HG02798 (cell line): ENCODE data around the gene NFE2L1.
A peak's percentile ranks its signal among the peaks of the same experiment; 100 is the strongest.

Source experiments
- ATAC-seq: cut with Tn5 transposase; IDR thresholded peaks from one replicate; pipeline ENCODE4 v1.9.1; 2021; ENCODE audit warnings: mild to moderate bottlenecking; ENCODE audit not compliant: unreplicated experiment, poor library complexity

Gene NFE2L1

DNA sequence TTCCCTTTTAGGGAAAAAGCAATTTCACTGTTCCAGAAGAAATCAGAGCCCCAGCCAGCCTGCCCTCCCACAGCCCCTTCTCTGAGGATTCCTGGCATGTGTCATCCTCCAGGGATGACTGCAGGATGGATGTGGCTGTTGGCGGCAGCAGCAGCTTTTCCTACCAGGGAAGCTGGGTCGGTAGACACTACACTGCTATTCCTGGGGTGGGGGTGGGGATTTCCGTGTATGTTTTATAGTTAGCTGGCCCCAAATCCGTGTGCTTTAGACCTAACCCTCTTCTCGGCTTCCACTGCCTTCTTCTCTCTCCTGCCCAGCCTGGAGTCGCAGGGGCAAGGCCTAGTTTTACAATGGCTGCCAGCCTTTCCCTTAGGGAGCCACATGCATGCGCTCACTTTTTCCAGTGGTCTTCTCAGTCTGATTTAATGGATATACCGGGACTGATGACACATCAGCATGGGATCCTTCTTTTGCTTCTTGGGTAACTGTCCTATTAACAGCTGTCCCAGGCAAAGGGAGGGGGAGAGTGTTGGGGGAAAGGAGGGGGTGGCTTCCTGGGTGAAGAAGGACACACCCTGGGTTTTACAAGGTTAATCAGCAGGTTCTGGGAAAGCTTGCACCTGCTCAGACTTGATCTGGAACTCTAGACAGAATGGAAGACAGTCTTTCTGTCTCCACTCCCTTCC is 2.7 kb upstream of the NFE2L1 start:
- no peak for ATAC-seq

- no peak for ATAC-seq
Measured at GRCh38 chr17:48046296-48046695, 1.9 kb upstream of the NFE2L1 start.

GRCh38 chr17:48047113-48047740 is 932 bp upstream of the NFE2L1 start:
- ATAC-seq = no peak

DNA sequence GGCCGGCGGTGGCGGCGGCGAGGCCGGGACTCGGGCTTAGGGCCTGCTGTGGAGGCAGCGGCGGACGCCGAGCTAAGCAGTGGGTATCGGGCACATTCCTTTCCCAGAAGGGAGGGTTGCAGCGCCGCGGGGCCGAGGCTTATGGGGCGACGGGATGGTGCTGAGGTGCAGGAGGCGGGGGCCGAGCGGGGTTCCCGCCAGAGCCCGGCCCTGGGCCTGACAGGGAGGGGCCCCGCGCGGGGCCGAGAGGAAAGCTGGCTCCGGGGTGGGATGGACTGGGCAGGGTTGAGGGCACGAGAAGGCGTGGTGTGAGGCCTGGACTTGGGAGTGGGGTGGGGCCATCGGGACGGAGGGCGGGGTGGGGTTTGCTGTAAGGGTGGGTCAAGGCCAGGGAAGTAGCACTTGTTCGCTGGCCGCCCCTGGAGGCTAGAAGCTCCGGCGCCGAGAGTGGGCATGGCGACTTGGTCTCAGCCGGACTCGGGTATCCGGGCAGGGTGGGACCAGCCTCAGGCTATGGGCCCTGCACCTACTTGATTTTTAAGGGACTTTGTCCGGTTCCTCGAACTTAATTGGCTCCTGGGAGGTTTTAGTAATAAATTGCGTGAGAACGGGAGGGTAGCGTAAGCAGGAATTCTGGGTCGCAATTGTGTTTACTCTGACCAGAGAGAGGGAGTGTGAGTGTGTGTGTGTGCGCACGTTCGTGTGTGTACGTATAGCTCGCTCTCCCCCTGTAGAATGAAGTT is 396 bp downstream of the NFE2L1 start:
- peak; percentile 42 for ATAC-seq

- ATAC-seq = no peak
Measured at GRCh38 chr17:48051283-48051682, 3.1 kb downstream of the NFE2L1 start.

DNA sequence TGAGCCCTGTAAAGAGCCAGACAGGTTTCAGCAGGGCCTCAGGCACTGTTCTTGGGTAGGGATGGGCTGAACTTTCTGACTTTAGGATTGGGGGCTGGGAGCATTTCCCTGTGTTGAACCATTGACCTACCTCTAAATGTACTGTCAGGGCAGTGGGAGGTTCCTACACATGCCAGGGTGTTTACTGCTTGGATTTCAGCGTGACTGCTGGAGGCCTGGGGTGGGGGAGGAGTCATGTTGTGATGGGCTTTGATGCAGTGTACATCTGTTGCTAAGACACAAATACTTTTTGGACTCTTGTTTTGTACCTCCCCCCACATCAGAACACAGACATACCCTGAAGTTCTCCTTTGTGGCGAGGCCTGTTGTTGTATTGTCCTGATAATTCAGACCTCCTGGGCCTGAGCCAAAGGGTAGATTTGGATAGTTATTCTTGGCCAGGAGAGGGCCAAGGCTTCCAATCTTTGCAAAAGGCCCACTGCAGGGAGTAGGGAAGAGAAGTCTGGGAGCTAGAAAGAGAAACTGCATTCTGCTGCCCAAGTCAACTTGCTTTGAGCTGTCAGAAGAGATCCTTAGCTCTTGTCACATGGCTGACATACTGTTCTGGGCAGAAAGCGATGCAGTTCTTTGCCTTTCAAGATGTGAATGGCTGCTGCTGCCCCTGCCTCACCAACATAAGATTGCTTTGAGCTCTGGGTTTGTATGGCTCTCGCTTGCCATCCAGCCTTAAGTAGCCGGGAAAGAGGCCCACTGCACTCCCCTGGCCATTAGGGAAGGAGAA is 3.7 kb downstream of the NFE2L1 start:
- ATAC-seq = no peak

DNA sequence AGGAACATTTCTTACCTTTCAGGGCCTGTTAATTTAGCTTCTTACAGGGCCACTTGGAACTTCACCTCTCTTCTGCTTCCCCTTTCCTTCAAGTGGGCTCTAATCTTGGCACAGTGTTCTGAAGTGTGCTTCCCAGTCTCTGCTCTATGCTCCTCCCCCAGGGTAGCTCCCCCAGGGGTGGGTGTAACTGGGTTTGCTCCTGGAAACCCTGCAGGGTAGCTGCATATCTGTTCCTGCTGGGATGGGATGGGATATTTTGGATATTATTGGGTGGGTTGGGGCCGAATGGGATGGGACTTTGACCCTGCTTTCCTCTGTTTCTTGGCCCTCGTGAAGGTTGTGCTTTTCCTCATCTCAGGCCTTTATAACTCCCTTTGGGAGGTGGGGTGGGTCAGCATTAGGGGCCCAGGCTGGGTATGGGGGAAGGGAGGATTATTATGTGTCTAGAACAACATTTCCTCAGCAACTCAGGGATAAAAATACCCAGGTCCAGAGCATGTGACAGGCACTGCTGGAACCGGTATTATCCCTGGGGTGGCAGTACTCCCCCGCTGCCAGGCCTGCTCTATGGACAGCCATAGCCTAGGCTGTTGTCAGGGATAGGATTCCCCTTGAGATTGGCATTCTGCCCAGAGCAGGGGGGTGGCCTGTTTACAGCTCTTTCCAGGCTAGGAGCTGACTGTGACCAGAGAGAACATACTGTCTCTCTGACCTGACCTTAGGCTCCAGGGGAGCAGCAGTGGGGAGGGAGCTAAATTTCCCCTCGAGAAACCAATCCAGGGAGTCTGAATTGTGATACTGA is 5.0 kb downstream of the NFE2L1 start:
- no peak for ATAC-seq

DNA sequence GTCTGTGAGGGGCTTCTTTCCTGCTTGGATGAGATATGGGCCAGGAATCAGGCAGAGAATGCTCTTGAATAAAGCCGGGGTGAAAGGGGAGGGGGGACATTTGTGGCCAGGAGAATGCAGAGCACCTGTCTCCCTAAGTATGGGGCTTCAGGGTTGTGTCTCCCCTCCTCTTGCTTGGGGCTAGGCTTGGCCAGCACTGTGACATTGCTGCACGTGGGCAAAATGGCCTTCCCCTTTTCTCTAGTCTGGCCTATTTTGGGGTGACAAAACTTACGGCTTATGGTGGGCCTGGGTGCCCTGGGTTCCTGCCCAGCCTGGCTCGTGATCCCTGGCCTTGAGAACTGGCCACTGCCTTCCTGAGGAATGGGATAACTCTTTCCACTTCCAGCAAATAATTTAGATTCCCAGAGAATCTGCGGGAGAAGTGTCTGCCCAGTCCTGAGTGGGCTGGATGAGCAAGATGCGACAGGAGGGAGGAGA is 5.6 kb downstream of the NFE2L1 start:
- no peak for ATAC-seq

- no peak for ATAC-seq
Measured at GRCh38 chr17:48054238-48055185, 6.4 kb downstream of the NFE2L1 start.

DNA sequence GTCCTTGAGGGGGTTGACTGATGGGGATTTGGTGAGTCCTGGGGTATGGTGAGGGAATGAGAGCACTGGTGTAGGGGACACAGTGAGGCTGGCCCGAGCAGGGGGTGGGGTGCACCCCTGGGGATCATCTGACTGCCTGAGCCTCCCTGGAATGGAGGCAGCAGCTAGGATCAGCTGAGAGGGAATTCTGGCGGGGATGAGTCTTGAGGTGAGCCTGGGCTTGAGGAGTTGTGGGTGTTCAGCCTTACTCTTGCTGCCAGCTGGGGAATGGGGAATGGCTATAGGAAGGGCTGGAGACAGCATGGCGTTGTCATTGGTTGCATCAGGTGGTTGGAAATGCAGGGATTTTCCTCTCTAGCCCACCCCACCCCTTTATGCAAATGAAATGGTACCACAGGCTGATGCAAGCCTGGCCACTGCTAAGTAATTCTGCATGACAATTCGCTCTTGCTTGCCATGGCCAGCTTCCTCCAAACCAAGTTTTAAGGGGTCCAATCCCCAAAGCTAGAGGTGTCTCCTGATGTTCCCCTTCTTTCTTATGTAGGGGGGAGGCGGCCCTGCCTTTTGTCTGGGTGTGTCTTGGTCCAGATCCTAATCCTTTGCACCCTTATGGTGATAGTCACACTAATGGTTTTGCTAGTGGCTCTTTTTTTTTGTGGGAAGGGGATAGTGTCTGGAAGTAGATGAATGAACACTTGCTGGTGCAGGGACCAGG is 7.5 kb downstream of the NFE2L1 start:
- peak; percentile 63 for ATAC-seq

DNA sequence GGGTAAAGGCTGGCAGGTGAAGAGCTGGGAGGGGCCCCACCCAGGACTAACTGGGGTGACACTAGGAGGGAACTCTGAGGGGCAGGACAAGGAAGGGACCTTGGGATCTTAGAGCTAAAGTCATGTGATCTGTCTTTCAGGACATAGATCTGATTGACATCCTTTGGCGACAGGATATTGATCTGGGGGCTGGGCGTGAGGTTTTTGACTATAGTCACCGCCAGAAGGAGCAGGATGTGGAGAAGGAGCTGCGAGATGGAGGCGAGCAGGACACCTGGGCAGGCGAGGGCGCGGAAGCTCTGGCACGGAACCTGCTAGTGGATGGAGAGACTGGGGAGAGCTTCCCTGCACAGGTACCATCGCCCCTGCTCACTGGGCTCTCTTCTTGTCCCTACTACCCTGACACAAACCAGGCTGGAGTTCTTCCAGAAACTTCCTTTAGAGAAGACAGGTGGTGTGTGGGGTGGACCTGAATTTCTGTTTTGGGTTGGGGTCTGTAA is 8.1 kb downstream of the NFE2L1 start:
- ATAC-seq = no peak

DNA sequence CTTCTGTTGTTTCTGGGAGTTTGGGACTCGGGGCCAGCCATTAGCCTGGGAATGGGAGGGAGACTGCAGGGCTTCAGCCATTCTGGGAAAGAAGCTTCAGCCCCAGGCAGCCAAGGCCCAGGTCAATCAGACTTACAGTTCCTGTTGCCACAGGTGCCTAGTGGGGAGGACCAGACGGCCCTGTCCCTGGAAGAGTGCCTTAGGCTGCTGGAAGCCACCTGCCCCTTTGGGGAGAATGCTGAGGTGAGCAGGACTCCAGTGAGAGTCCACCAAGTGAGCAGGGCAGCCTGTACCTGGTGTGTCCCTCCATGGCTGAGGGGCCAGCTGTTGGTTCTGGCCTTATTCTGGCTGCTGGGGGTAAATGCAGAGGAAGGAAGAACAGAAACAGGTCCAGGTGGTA is 8.7 kb downstream of the NFE2L1 start:
- ATAC-seq = no peak

- ATAC-seq = no peak
Measured at GRCh38 chr17:48057626-48058025, 9.5 kb downstream of the NFE2L1 start.

DNA sequence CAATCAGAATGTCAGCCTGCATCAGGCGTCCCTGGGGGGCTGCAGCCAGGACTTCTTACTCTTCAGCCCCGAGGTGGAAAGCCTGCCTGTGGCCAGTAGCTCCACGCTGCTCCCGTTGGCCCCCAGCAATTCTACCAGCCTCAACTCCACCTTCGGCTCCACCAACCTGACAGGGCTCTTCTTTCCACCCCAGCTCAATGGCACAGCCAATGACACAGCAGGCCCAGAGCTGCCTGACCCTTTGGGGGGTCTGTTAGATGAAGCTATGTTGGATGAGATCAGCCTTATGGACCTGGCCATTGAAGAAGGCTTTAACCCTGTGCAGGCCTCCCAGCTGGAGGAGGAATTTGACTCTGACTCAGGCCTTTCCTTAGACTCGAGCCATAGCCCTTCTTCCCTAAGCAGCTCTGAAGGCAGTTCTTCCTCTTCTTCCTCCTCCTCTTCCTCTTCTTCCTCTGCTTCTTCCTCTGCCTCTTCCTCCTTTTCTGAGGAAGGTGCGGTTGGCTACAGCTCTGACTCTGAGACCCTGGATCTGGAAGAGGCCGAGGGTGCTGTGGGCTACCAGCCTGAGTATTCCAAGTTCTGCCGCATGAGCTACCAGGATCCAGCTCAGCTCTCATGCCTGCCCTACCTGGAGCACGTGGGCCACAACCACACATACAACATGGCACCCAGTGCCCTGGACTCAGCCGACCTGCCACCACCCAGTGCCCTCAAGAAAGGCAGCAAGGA is 10.4 kb downstream of the NFE2L1 start:
- no peak for ATAC-seq

DNA sequence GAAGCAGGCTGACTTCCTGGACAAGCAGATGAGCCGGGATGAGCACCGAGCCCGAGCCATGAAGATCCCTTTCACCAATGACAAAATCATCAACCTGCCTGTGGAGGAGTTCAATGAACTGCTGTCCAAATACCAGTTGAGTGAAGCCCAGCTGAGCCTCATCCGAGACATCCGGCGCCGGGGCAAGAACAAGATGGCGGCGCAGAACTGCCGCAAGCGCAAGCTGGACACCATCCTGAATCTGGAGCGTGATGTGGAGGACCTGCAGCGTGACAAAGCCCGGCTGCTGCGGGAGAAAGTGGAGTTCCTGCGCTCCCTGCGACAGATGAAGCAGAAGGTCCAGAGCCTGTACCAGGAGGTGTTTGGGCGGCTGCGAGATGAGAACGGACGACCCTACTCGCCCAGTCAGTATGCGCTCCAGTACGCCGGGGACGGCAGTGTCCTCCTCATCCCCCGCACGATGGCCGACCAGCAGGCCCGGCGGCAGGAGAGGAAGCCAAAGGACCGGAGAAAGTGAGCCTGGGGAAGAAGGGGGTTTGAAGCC is 11.0 kb downstream of the NFE2L1 start:
- ATAC-seq = no peak

GRCh38 chr17:48060249-48060648 is 12.1 kb downstream of the NFE2L1 start:
- ATAC-seq = no peak

DNA sequence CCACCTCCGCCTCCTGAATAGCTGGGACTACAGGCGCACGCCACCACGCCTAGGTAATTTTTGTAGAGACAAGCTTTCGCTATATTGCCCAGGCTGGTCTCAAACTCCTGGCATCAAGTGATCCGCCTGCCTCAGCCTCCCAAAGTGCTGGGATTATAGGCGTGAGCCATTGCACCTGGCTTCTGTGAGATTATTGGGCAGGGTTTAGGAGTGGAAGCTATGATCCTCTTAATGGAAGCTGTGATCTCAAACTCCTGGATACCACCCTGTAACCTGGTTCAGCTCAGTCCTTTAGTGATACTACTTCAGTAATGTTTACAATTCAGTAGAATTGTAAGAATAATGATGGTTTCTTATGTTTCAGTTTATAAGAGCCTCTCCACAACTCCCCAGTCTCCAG is 14.1 kb downstream of the NFE2L1 start:
- no peak for ATAC-seq
